DMS53 (cell line): ENCODE results near the gene SOSTDC1.
"Not testable (repeated sequence)": the region's sequence is repeated elsewhere in the genome, so short reads cannot be mapped to it uniquely, and the experiment has no call there.

Source experiments
- DNase-seq: peaks from one replicate; lab custom pipeline; 2025; lab: John Stamatoyannopoulos, UW

SOSTDC1 gene

GRCh38 chr7:16465469-16466361 is at the start of gene SOSTDC1:
Gene SOSTDC1 (minus strand): TSS chr7:16465738. CDS start chr7:16465668, 70 bp downstream.
- no peak for DNase-seq

GRCh38 chr7:16514729-16515128 is 49.2 kb upstream of the SOSTDC1 start:
- no peak for DNase-seq

GRCh38 chr7:16514271-16514670 is 48.7 kb upstream of the SOSTDC1 start:
- no peak for DNase-seq

GRCh38 chr7:16512097-16512496 is 46.6 kb upstream of the SOSTDC1 start:
- no peak for DNase-seq

GRCh38 chr7:16511314-16511713 is 45.8 kb upstream of the SOSTDC1 start:
- DNase-seq: no peak

GRCh38 chr7:16509829-16510228 is 44.3 kb upstream of the SOSTDC1 start:
- no peak for DNase-seq

- DNase-seq: not testable (repeated sequence)
Observed at GRCh38 chr7:16506422-16506821, 40.9 kb upstream of the SOSTDC1 start.

GRCh38 chr7:16504019-16504418 is 38.5 kb upstream of the SOSTDC1 start:
- no peak for DNase-seq

GRCh38 chr7:16502303-16502702 is 36.8 kb upstream of the SOSTDC1 start:
- DNase-seq: peak; percentile 49

- no peak for DNase-seq
Observed at GRCh38 chr7:16498122-16498521, 32.6 kb upstream of the SOSTDC1 start.

- DNase-seq: peak; percentile 49
Observed at GRCh38 chr7:16494955-16495719, 29.6 kb upstream of the SOSTDC1 start.

GRCh38 chr7:16494551-16494950 is 29.0 kb upstream of the SOSTDC1 start:
- no peak for DNase-seq

- no peak for DNase-seq
Observed at GRCh38 chr7:16493266-16493665, 27.7 kb upstream of the SOSTDC1 start.

GRCh38 chr7:16492513-16493062 is 27.1 kb upstream of the SOSTDC1 start:
- DNase-seq: peak; percentile 28

- DNase-seq: no peak
Observed at GRCh38 chr7:16491148-16491547, 25.6 kb upstream of the SOSTDC1 start.

GRCh38 chr7:16484453-16485158 is 19.1 kb upstream of the SOSTDC1 start:
- DNase-seq: peak; percentile 94

GRCh38 chr7:16479591-16479990 is 14.1 kb upstream of the SOSTDC1 start:
- no peak for DNase-seq

GRCh38 chr7:16479161-16479560 is 13.6 kb upstream of the SOSTDC1 start:
- no peak for DNase-seq

- DNase-seq: no peak
Observed at GRCh38 chr7:16471933-16472332, 6.4 kb upstream of the SOSTDC1 start.

- no peak for DNase-seq
Observed at GRCh38 chr7:16463949-16464715, 1.4 kb downstream of the SOSTDC1 start.

GRCh38 chr7:16463520-16463919 is 2.0 kb downstream of the SOSTDC1 start:
- DNase-seq: no peak
